HG03432 (cell line): Measurements from ENCODE around the gene RARA.
A peak's percentile ranks its signal among the peaks of the same experiment; 100 is the strongest.
"Not testable (repeated sequence)": the region's sequence is repeated elsewhere in the genome, so short reads cannot be mapped to it uniquely, and the experiment has no call there.

ENCODE experiments used
- ATAC-seq: cut with Tn5 transposase; IDR thresholded peaks from one replicate; pipeline ENCODE4 v1.9.1; 2021; ENCODE audit warnings: mild to moderate bottlenecking, moderate library complexity; ENCODE audit not compliant: unreplicated experiment

RARA gene

GRCh38 chr17:40355804-40356758 lies 47.1 kb downstream of the RARA start:
- ATAC-seq, result no peak

DNA sequence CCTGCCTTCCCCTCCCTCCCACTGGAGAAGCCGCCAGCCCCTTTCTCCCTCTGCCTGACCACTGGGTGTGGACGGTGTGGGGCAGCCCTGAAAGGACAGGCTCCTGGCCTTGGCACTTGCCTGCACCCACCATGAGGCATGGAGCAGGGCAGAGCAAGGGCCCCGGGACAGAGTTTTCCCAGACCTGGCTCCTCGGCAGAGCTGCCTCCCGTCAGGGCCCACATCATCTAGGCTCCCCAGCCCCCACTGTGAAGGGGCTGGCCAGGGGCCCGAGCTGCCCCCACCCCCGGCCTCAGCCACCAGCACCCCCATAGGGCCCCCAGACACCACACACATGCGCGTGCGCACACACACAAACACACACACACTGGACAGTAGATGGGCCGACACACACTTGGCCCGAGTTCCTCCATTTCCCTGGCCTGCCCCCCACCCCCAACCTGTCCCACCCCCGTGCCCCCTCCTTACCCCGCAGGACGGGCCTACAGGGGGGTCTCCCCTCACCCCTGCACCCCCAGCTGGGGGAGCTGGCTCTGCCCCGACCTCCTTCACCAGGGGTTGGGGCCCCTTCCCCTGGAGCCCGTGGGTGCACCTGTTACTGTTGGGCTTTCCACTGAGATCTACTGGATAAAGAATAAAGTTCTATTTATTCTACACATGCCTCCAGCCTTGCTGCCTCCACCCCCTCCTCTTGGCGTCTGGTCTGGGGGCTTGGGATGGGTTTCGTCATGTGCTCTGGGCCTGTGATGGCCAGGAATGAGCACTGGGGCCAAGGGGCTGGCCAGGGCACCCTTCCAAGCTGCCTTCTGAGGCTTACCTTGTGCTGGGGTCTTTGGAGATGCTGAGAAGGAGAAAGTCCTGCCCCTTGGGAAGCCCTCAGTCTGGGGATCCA lies 48.3 kb downstream of the RARA start:
- no peak for ATAC-seq

DNA sequence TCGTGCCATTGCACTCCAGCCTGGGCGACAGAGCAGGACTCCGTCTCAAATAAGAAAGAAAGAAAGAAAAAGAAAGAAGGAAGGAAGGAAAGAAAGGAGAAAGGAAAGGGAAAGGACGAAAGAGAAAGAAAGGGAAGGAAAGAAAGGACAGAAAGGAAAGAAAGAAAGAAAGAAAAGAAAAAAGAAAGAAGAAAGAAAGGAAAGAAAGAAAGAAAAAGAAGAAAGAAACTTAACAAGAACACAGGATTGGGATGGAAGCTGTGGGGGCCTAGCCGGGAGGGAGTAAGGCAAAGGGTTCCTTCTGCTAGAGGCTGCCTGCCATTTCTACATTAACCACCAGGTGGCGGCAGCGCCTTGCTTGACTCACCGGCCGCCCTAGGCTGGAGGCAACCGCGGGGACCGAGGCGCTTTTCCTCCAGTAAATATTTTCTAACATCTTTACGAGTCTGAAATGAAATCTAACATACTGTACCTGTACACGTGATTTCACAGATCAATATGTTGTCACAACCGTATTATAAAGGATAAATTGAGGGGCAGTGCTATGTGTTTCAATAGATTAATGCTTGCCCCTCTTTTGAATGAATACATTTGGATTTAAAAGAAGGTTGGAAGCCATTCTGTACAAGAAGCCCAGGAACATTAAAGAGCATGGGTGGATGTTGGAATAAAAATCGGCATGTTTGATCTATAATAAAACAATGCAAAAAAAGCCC lies 49.5 kb downstream of the RARA start:
- no peak for ATAC-seq

DNA sequence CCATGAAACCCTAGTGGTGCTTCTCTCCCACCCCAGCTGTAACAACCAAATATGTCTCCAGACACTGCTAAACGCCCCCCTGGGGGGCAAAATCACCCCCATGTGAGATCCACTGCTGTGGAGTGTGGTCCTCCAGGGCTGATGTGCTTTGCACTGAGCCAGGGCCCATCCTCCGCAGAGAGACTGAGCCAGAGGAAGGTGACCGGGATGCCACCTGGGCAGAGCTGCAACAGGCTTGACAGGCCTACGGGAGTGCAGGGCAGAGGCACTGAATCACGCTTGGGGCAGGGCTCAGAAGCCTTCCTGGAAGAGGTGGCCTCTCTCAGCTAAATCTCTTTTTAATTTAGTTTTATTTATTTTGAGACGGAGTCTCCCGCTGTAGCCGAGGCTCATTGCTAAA lies 51.1 kb downstream of the RARA start:
- ATAC-seq, result no peak

- no peak for ATAC-seq
These were observed 52.3 kb downstream of the RARA start for GRCh38 chr17:40361063-40361924.

- ATAC-seq, result peak; percentile 19
These were observed 53.1 kb downstream of the RARA start for GRCh38 chr17:40361925-40362695.

DNA sequence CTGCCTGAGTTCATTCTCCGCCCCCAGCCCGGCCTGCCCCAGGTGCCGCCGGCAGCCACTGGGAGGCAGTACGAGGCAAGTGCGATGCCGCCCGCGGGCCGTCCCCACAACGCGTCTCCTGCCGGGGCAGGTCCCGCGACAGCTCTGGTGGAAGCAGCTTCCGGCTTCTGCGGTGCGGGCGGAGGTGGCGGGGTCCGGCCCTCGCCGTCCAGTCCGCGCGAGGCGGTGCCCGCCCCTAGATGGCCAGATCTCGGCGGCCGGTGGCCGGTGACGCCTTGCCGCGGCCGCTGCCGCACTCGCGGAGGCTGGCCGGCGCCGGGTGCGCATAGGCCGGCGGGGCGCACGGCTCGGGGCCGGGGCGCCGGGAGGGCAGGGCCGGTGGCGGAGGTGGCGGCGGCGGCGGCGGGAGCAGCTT lies 53.7 kb downstream of the RARA start:
- peak; percentile 75 for ATAC-seq

DNA sequence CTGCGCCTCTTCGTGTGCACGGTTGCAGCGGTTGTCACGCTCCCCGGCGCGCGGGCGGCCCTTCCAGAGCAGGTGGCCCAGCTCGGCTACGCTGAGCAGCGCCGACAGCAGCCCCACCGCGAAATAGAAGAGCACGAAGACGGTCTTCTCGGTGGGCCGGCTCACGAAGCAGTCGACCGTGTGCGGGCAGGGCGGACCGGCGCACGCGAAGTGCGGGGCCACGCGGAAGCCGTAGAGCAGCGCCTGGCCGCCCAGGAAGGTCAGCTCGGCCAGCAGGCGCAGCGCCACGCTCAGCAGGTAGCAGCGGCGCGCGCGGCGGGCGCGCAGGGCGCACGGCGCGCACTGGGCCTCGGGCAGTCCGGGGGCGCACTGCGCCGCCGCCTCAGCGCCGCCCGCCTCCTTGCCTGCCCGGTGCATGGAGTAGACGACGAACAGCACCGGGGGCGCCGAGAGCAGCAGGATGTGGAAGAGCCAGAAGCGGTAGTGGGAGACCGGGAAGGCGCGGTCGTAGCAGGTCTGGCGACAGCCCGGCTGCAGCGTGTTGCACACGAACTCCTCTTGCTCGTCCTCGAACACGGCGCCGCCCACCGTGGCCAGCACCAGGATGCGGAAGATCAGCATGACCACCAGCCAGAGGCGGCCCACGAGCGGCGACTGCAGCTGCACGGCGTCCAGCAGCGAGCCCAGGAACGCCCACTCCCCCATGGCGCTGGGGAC lies 54.3 kb downstream of the RARA start:
- peak; percentile 25 for ATAC-seq

- ATAC-seq, result no peak
These were observed 55.3 kb downstream of the RARA start, which contains the start of gene GJD3 for GRCh38 chr17:40364121-40364861. GJD3 (minus strand) TSS chr17:40364737; CDS start chr17:40363815, 922 bp downstream.

- ATAC-seq, result no peak
These were observed 55.9 kb downstream of the RARA start for GRCh38 chr17:40364906-40365305.

GRCh38 chr17:40366076-40366860 lies 57.3 kb downstream of the RARA start:
- ATAC-seq, result no peak

DNA sequence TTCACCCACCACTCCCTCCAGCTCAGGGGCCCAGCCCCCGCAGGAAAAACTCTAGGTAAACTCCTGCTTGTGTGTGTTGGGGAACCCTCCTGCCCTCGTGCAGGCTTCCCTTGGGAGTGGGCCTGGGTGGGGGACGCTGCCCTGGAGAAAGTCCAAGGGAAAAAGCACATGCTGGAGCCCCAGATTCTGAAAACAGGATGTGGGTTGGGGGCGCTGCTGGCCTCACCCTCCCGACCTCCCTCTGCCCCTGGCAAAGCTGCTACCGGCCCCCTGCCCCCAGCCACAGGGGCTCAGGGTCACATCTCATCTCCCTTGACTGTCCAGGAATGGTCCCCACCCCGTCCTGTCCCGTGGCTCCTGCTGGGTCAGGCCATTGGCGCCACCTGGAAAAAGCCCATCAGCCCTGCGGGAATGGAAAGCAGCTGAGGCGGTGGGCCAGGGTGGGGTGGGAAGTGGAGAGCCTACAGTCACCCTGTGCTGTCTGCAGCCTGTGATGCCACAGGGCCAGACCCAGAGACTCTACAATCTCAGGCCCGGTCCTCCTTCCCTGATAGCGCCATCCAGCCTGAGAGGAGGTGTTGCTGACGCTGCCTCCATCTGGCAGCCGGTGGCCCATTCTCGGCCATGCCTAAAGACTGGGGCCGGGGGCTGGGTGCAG lies 58.0 kb downstream of the RARA start:
- no peak for ATAC-seq

DNA sequence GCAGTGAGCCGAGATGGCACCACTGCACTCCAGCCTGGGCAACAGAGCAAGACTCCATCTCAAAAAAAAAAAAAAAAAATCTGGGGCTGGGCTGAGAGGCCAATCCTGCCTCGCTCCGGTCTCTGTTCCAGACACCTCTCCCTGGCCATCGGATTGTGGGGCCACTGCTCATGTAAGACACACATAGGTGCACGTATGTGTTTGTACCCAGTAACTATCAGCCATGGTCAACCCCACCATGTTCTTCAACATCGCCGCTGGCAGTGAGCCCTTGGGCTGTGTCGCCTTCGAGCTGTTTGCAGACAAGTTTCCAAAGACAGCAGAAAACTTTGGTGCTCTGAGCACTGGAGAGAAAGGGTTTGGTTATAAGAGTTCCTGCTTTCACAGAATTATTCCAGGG lies 58.7 kb downstream of the RARA start:
- ATAC-seq, result not testable (repeated sequence)

DNA sequence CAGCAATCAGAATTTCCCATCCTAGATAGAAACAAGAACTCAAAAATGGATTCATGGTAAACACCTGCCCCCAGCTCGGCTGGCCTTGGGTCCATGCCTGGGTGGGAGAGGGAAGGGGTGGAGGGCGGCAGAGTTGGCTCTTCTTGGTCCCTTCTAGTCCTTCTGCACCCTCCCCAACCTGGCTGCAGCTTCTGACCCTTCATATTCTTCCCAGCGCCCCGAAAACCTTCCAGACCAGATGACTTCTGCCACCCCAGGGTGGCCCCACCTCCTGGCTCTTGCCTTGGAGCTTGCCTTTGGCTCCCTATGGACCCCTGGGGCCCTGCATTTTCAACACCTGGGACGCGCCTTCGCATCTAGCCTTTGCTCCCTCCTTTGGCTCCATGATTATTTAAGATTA lies 60.9 kb downstream of the RARA start:
- ATAC-seq, result no peak

GRCh38 chr17:40371261-40371929 lies 62.4 kb downstream of the RARA start:
- ATAC-seq, result no peak

GRCh38 chr17:40372031-40372430 lies 63.1 kb downstream of the RARA start:
- ATAC-seq, result no peak
